GM12864 (cell line): Measurements from ENCODE around the gene BATF.
A peak's percentile ranks its signal among the peaks of the same experiment; 100 is the strongest.

Source experiments
- DNase-seq: peaks from one replicate; pipeline ENCODE4 v3.0.0-alpha.2; 2011; ENCODE audit warnings: low read depth
- H3K4me3 ChIP-seq: 2 replicates; pipeline ENCODE4 v1.5.1; 2011; ENCODE audit warnings: mild to moderate bottlenecking, low read depth, low read length, control low read depth
- TF ChIP-seq, protein P1 (sequence below): IDR thresholded peaks from 2 replicates; pipeline ENCODE4 v1.5.1; 2011; ENCODE audit warnings: low read depth, mild to moderate bottlenecking, moderate library complexity, low read length, control low read depth, inconsistent platforms; ENCODE audit errors: missing control alignments

BATF gene

DNA sequence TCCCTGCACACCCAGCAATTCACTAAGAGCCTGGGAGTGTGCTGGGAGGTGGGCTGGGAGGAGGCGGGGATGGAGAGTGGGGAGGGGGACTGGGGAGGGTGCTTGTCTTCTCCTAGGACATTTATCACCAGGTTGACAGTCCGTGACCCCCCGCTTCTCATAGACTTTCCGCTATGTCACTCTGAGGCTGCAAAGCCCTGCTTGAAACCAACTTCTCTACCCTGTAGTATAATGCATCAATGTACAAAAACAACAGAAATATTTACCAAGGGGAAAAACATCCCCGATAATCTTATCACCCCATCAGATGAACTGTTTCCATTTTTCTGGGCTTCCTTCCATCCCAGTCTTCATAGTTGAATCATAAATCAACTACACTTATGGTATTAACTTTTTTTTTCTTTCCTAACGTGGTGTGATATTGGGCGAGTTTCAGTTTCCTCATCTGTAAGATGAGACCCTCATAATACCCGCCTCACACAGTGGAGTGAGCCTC is 28.6 kb upstream of the BATF start:
- TF ChIP-seq, protein P1, sequence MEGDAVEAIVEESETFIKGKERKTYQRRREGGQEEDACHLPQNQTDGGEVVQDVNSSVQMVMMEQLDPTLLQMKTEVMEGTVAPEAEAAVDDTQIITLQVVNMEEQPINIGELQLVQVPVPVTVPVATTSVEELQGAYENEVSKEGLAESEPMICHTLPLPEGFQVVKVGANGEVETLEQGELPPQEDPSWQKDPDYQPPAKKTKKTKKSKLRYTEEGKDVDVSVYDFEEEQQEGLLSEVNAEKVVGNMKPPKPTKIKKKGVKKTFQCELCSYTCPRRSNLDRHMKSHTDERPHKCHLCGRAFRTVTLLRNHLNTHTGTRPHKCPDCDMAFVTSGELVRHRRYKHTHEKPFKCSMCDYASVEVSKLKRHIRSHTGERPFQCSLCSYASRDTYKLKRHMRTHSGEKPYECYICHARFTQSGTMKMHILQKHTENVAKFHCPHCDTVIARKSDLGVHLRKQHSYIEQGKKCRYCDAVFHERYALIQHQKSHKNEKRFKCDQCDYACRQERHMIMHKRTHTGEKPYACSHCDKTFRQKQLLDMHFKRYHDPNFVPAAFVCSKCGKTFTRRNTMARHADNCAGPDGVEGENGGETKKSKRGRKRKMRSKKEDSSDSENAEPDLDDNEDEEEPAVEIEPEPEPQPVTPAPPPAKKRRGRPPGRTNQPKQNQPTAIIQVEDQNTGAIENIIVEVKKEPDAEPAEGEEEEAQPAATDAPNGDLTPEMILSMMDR, result no peak
- H3K4me3 ChIP-seq, result no peak overlapping the region
- no peak for DNase-seq

DNA sequence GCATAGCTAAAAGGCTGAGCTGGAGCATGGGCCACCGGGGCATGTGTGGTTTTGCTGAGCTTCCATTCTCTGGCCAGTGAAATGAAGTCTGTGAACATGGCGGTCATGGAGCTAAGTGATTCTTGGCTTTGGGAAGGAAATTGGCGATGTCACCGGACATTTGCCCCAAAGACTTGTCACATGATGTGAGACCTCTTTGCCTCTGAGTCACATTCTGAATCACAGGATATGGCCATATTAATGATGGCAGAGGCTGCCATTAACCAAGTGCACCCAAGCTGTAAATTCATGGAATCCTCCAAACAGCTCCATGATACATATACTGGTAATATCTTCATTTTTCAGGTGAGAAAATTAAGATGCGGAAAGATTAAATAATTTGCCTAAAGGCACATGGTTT is 27.4 kb upstream of the BATF start:
- TF ChIP-seq, protein P1, result no peak
- no peak overlapping the region for H3K4me3 ChIP-seq
- no peak for DNase-seq

DNA sequence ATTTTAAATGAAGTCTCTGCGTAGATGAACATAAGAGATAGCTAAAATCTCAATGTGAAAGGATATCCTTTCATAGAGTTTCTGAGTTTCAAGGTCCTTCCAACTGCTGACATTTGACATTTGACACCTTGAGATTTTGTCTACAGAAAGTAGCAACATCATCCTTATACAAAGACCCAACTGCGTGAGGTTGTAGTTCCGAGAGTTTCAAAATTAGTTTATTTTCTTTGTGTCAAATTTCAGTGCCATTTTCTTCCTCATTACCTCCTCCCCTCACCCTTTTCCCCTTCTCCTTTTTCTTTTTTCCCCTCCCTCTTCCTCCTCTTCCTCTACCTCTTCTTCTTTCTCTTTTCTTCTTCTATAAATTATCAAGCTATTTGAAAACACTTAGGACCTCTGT is 26.9 kb upstream of the BATF start:
- no peak for DNase-seq
- TF ChIP-seq, protein P1, result no peak
- H3K4me3 ChIP-seq, result no peak overlapping the region

DNA sequence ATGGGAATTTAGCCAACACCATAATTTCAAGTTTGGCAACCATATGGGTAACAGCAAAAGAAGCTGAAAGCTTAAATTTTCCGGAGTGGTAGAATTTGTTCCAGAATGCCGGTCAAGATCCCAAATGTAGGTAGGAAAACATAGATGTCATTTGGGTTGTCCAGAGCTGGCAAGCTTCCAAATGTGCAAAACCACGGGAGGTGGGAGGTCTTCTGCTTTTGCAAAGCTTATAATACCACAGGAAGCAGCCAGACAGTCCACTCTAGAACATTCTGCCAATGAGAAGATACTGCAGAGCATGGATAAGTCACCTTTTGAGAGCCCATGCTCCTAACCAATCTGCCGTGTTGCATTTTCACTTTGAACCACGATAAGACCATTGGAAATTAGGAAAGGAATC is 26.4 kb upstream of the BATF start:
- no peak overlapping the region for H3K4me3 ChIP-seq
- TF ChIP-seq, protein P1, result no peak
- no peak for DNase-seq

DNA sequence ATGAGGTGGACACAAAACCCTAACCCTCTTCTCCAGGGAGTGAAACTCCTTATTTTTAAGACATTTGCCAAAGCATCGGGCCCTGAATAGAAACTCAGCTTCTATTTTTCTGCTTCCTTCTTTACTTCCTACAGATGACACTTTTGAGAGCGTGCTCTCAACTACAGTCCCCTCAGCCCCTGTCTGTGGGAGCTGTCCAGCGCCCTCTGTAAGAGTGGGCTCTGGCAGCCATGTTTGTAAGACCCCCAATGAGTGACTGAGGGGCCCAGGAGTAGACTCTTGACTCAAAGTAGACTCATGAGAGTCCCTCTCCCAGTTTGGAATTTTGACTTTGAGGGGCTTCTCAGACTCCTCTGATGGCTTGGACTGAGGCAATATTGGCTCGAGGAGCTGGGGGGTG is 25.5 kb upstream of the BATF start:
- TF ChIP-seq, protein P1, result no peak
- DNase-seq, result no peak
- H3K4me3 ChIP-seq, result no peak overlapping the region

DNA sequence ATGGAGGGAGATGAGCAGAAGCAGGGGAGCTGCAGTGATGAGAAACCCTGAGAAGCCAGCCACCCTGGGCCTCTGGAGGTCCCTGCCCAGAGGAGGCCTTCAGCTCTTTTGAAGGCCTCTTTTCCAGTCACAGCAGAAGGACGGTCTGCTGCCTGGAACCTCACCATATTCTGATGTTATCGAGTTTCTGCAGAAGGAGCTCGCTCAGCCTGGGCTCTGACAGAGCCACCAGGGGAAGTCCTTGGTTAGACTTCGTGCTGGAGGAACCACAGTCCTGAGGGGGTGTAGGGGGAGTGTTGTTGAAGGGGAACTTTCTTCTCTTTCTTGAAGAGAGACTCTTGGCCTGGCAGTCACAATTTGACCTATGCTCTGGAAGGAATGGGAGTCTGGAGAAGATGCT is 25.1 kb upstream of the BATF start:
- no peak overlapping the region; the same call in 1 of the 2 replicates for H3K4me3 ChIP-seq
- DNase-seq, result no peak

DNA sequence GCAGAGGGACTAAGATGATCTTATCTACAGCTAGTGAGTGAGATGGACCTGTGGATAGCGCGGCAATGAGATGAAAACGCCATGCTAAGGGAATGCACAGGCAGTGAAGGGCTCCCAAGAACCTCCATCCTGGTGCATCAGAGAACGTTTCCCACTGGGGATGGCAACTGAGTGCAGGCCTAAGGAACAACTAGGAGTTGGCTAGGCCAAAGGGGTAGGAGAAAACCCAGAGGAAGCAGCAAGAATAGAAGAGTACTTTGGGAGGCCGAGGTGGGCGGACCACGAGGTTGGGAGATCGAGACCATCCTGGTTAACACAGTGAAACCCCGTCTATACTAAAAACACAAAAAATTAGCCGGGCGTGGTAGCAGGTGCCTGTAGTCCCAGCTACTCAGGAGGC is 24.6 kb upstream of the BATF start:
- peak overlapping the region; percentile 15; the same call in 1 of the 2 replicates for H3K4me3 ChIP-seq
- DNase-seq, result no peak
- TF ChIP-seq, protein P1, result no peak

More for the DNA sequence above, 25.1 kb upstream of the BATF start:
- TF ChIP-seq, protein P1, result no peak
